ENCODE measurements around the gene CELSR2. TPM values are rescaled to one million over a fixed set of nuclear protein-coding genes. Genes with fewer than 3 reads are reported as not detected.
A peak's percentile ranks its signal among the peaks of the same experiment; 100 is the strongest.

CELSR2 gene
- total RNA-seq, 2 donors from 2014 or later: 2.5 to 3.1 TPM

GRCh38 chr1:109238382-109238781 lies 11.0 kb upstream of the CELSR2 start:
- H3K36me3 Mint-ChIP-seq (ENCODE audit: insufficient read depth in 2 of 2): peaks cover 1 to 19% of the 10 kb centered on the region in 2 donors
- ATAC-seq (replicated peaks in 1 of 2) (no peak), DNase-seq (no peak)
- H3K9me3 Mint-ChIP-seq: no peaks in the 10 kb centered on the region
- H3K27ac Mint-ChIP-seq: no peak overlapping the region
- H3K4me3 Mint-ChIP-seq: no peak overlapping the region
- peaks cover 19% of the 10 kb centered on the region for H3K4me1 Mint-ChIP-seq (ENCODE audit: low read depth)
- H3K27me3 Mint-ChIP-seq (ENCODE audit: low read depth): peaks cover 19% of the 10 kb centered on the region

- Mint-ChIP-seq H3K27ac (no peak overlapping the region), H3K4me3 (no peak overlapping the region), H3K27me3 (ENCODE audit: low read depth) (peaks cover 21% of the 10 kb centered on the region), H3K36me3 (ENCODE audit: insufficient read depth in 2 of 2) (peaks cover 1 to 19% of the 10 kb centered on the region in 2 donors), H3K9me3 (no peaks in the 10 kb centered on the region), H3K4me1 (ENCODE audit: low read depth) (peaks cover 19% of the 10 kb centered on the region)
- DNase-seq (no peak), ATAC-seq (replicated peaks in 1 of 2) (no peak)
These were observed 10.3 kb upstream of the CELSR2 start for GRCh38 chr1:109239047-109239408.

GRCh38 chr1:109239409-109240068 lies 9.8 kb upstream of the CELSR2 start:
- H3K4me1 Mint-ChIP-seq (ENCODE audit: low read depth): peaks cover 19% of the 10 kb centered on the region
- no peaks in the 10 kb centered on the region for H3K9me3 Mint-ChIP-seq
- peaks cover 1 to 15% of the 10 kb centered on the region in 2 donors for H3K36me3 Mint-ChIP-seq (ENCODE audit: insufficient read depth in 2 of 2)
- H3K4me3 Mint-ChIP-seq: no peak overlapping the region
- ATAC-seq (replicated peaks in 1 of 2) (peak; percentile 63 to 69), DNase-seq (peak; percentile 37 to 48)
- no peak overlapping the region for H3K27ac Mint-ChIP-seq
- peaks cover 27% of the 10 kb centered on the region for H3K27me3 Mint-ChIP-seq (ENCODE audit: low read depth)

- DNase-seq: no peak
- ATAC-seq (replicated peaks in 1 of 2): peak in 1 of 2 donors; percentile 8
- Mint-ChIP-seq H3K36me3 (ENCODE audit: insufficient read depth in 2 of 2) (peaks cover 1 to 8% of the 10 kb centered on the region in 2 donors), H3K4me1 (ENCODE audit: low read depth) (peaks cover 19% of the 10 kb centered on the region), H3K4me3 (no peak overlapping the region), H3K9me3 (no peaks in the 10 kb centered on the region), H3K27ac (no peak overlapping the region), H3K27me3 (ENCODE audit: low read depth) (peaks cover 30% of the 10 kb centered on the region)
These were observed 8.9 kb upstream of the CELSR2 start for GRCh38 chr1:109240158-109241152.

- DNase-seq (no peak), ATAC-seq (replicated peaks in 1 of 2) (no peak)
- Mint-ChIP-seq H3K4me3 (no peak overlapping the region), H3K27ac (no peak overlapping the region), H3K9me3 (no peaks in the 10 kb centered on the region), H3K36me3 (ENCODE audit: insufficient read depth in 2 of 2) (peaks cover 1 to 3% of the 10 kb centered on the region in 2 donors), H3K4me1 (ENCODE audit: low read depth) (peaks cover 19% of the 10 kb centered on the region), H3K27me3 (ENCODE audit: low read depth) (peaks cover 30% of the 10 kb centered on the region)
These were observed 8.0 kb upstream of the CELSR2 start for GRCh38 chr1:109241344-109241743.

GRCh38 chr1:109241841-109242345 lies 7.4 kb upstream of the CELSR2 start:
- DNase-seq (no peak), ATAC-seq (replicated peaks in 1 of 2) (no peak)
- H3K9me3 Mint-ChIP-seq: no peaks in the 10 kb centered on the region
- H3K4me1 Mint-ChIP-seq (ENCODE audit: low read depth): peaks cover 19% of the 10 kb centered on the region
- H3K4me3 Mint-ChIP-seq: peak overlapping the region in 1 of 2 donors; percentile 35
- H3K27me3 Mint-ChIP-seq (ENCODE audit: low read depth): peaks cover 35% of the 10 kb centered on the region
- H3K36me3 Mint-ChIP-seq (ENCODE audit: insufficient read depth in 2 of 2): peaks cover 1 to 3% of the 10 kb centered on the region in 2 donors
- H3K27ac Mint-ChIP-seq: no peak overlapping the region

GRCh38 chr1:109242387-109242786 lies 7.0 kb upstream of the CELSR2 start:
- Mint-ChIP-seq H3K4me1 (ENCODE audit: low read depth) (peaks cover 17% of the 10 kb centered on the region), H3K27me3 (ENCODE audit: low read depth) (peaks cover 35% of the 10 kb centered on the region), H3K36me3 (ENCODE audit: insufficient read depth in 2 of 2) (peaks cover 1 to 3% of the 10 kb centered on the region in 2 donors), H3K4me3 (no peak overlapping the region), H3K9me3 (no peaks in the 10 kb centered on the region), H3K27ac (no peak overlapping the region)
- no peak for ATAC-seq (replicated peaks in 1 of 2)
- DNase-seq: no peak

- H3K27ac Mint-ChIP-seq: no peak overlapping the region
These were observed 6.1 kb upstream of the CELSR2 start for GRCh38 chr1:109243221-109243620.

GRCh38 chr1:109243860-109244552 lies 5.3 kb upstream of the CELSR2 start:
- no peak overlapping the region for H3K4me3 Mint-ChIP-seq
- peaks cover 35% of the 10 kb centered on the region for H3K27me3 Mint-ChIP-seq (ENCODE audit: low read depth)
- H3K4me1 Mint-ChIP-seq (ENCODE audit: low read depth): peaks cover 15% of the 10 kb centered on the region
- ATAC-seq (replicated peaks in 1 of 2) (no peak), DNase-seq (no peak)
- H3K36me3 Mint-ChIP-seq (ENCODE audit: insufficient read depth in 2 of 2): no peaks in the 10 kb centered on the region
- H3K27ac Mint-ChIP-seq: no peak overlapping the region
- no peaks in the 10 kb centered on the region for H3K9me3 Mint-ChIP-seq

More at GRCh38 chr1:109243221-109243620, 6.1 kb upstream of the CELSR2 start:
- Mint-ChIP-seq H3K4me3 (no peak overlapping the region), H3K36me3 (ENCODE audit: insufficient read depth in 2 of 2) (peaks cover 0 to 3% of the 10 kb centered on the region in 2 donors), H3K4me1 (ENCODE audit: low read depth) (peaks cover 14% of the 10 kb centered on the region), H3K27me3 (ENCODE audit: low read depth) (peaks cover 35% of the 10 kb centered on the region), H3K9me3 (no peaks in the 10 kb centered on the region)
- ATAC-seq (replicated peaks in 1 of 2) (no peak), DNase-seq (no peak)

- peaks cover 19% of the 10 kb centered on the region for H3K4me1 Mint-ChIP-seq (ENCODE audit: low read depth)
- H3K9me3 Mint-ChIP-seq: no peaks in the 10 kb centered on the region
- DNase-seq (no peak), ATAC-seq (replicated peaks in 1 of 2) (no peak)
- H3K27ac Mint-ChIP-seq: no peak overlapping the region
- peaks cover 35% of the 10 kb centered on the region for H3K27me3 Mint-ChIP-seq (ENCODE audit: low read depth)
- H3K36me3 Mint-ChIP-seq (ENCODE audit: insufficient read depth in 2 of 2): no peaks in the 10 kb centered on the region
- no peak overlapping the region for H3K4me3 Mint-ChIP-seq
These were observed 3.2 kb upstream of the CELSR2 start for GRCh38 chr1:109246141-109246551.

GRCh38 chr1:109247401-109248365 lies 1.7 kb upstream of the CELSR2 start:
- H3K27me3 Mint-ChIP-seq (ENCODE audit: low read depth): peaks cover 23% of the 10 kb centered on the region
- H3K27ac Mint-ChIP-seq: no peak overlapping the region
- ATAC-seq (replicated peaks in 1 of 2) (no peak), DNase-seq (no peak)
- no peaks in the 10 kb centered on the region for H3K9me3 Mint-ChIP-seq
- H3K4me3 Mint-ChIP-seq: no peak overlapping the region
- H3K4me1 Mint-ChIP-seq (ENCODE audit: low read depth): peaks cover 6% of the 10 kb centered on the region
- no peaks in the 10 kb centered on the region for H3K36me3 Mint-ChIP-seq (ENCODE audit: insufficient read depth in 2 of 2)

GRCh38 chr1:109248444-109248796 lies 919 bp upstream of the CELSR2 start:
- Mint-ChIP-seq H3K9me3 (no peaks in the 10 kb centered on the region), H3K27ac (no peak overlapping the region), H3K27me3 (ENCODE audit: low read depth) (peaks cover 16% of the 10 kb centered on the region), H3K4me1 (ENCODE audit: low read depth) (peaks cover 5% of the 10 kb centered on the region), H3K4me3 (no peak overlapping the region), H3K36me3 (ENCODE audit: insufficient read depth in 2 of 2) (no peaks in the 10 kb centered on the region)
- DNase-seq (no peak), ATAC-seq (replicated peaks in 1 of 2) (no peak)
